HEK293 (cell line): ENCODE measurements around the gene MYL3.
A peak's percentile ranks its signal among the peaks of the same experiment; 100 is the strongest.

ENCODE experiments used
- CTCF ChIA-PET: fragments of 350-600 bp; formaldehyde crosslinking; extraction: SDS; loops from one replicate; lab custom pipeline; 2021; ENCODE audit warnings: antibody characterized with exemption; lab: Yijun Ruan, JAX
- POLR2A ChIA-PET: fragments of 300-600 bp; formaldehyde crosslinking; extraction: SDS; loops from one replicate; lab custom pipeline; 2020; ENCODE audit warnings: antibody characterized with exemption, inconsistent platforms; lab: Yijun Ruan, JAX
- H3K27ac ChIP-seq: fragments of 200-500 bp; sonication (Bioruptor generic); 2 replicates; pipeline ENCODE4 v1.5.1; 2014; ENCODE audit warnings: low read depth, low read length, control low read depth, inconsistent platforms; ENCODE audit errors: extremely low read depth
- H3K36me3 ChIP-seq, 2 experiments: fragments of 200-500 bp in 1 of 2; sonication (Bioruptor generic) in 1 of 2; 1 replicate in 1 of 2; 2 replicates in 1 of 2; pipeline ENCODE4 v1.5.1; 2014 to 2017; ENCODE audit warnings: inconsistent platforms in 2 of 2, low read length in 2 of 2; ENCODE audit not compliant: control insufficient read depth in 2 of 2, insufficient read depth in 1 of 2
- H3K4me1 ChIP-seq: fragments of 200-500 bp; sonication (Bioruptor generic); 2 replicates; pipeline ENCODE4 v1.5.1; 2014; ENCODE audit warnings: mild to moderate bottlenecking, low read length, inconsistent platforms; ENCODE audit not compliant: control insufficient read depth, insufficient read depth
- H3K4me3 ChIP-seq: 2 replicates; pipeline ENCODE4 v1.5.1; 2011; ENCODE audit warnings: low read depth, mild to moderate bottlenecking, control low read depth, low read length, moderate library complexity
- H3K9me3 ChIP-seq: fragments of 200-500 bp; sonication (Bioruptor generic); 2 replicates; pipeline ENCODE4 v1.5.1; 2014; ENCODE audit warnings: low read depth, low read length, inconsistent platforms; ENCODE audit not compliant: control insufficient read depth, insufficient read depth
- EGR2 ChIP-seq: fragments of 450-650 bp; formaldehyde crosslinking; IDR thresholded peaks from 2 replicates; pipeline ENCODE4 v1.5.1; 2016; ENCODE audit warnings: low read depth, missing biosample characterization, missing genetic modification characterization
- GLI4 ChIP-seq: fragments of 450-650 bp; formaldehyde crosslinking; IDR thresholded peaks from 2 replicates; pipeline ENCODE4 v1.5.1; 2016; ENCODE audit warnings: missing biosample characterization, missing genetic modification characterization
- GLIS1 ChIP-seq: fragments of 450-650 bp; formaldehyde crosslinking; IDR thresholded peaks from 2 replicates; pipeline ENCODE4 v1.5.1; 2016; ENCODE audit warnings: missing biosample characterization, missing genetic modification characterization
- OSR2 ChIP-seq: fragments of 450-650 bp; formaldehyde crosslinking; IDR thresholded peaks from 2 replicates; pipeline ENCODE4 v1.5.1; 2016; ENCODE audit warnings: missing biosample characterization, missing genetic modification characterization
- REST ChIP-seq: fragments of 450-650 bp; formaldehyde crosslinking; IDR thresholded peaks from 2 replicates; pipeline ENCODE4 v1.5.1; 2016; ENCODE audit warnings: missing biosample characterization, missing genetic modification characterization
- WT1 ChIP-seq: fragments of 450-650 bp; formaldehyde crosslinking; IDR thresholded peaks from 2 replicates; pipeline ENCODE4 v1.5.1; 2016; ENCODE audit warnings: missing biosample characterization, missing genetic modification characterization
- ZBTB44 ChIP-seq: fragments of 450-650 bp; IDR thresholded peaks from 2 replicates; pipeline ENCODE4 v1.5.1; 2018; ENCODE audit warnings: missing biosample characterization, mild to moderate bottlenecking, missing genetic modification characterization
- ZFHX2 ChIP-seq: fragments of 450-650 bp; formaldehyde crosslinking; conservative IDR thresholded peaks from 2 replicates; pipeline ENCODE4 v1.5.1; 2016; ENCODE audit warnings: missing biosample characterization, missing genetic modification characterization
- ZNF10 ChIP-seq: fragments of 450-650 bp; formaldehyde crosslinking; IDR thresholded peaks from 2 replicates; pipeline ENCODE4 v1.5.1; 2017; ENCODE audit warnings: missing biosample characterization, missing genetic modification characterization
- ZNF114 ChIP-seq: fragments of 450-650 bp; formaldehyde crosslinking; IDR thresholded peaks from 2 replicates; pipeline ENCODE4 v1.5.0; 2017; ENCODE audit warnings: missing biosample characterization, missing genetic modification characterization
- ZNF239 ChIP-seq: fragments of 450-650 bp; formaldehyde crosslinking; IDR thresholded peaks from 2 replicates; pipeline ENCODE4 v1.5.1; 2016; ENCODE audit warnings: missing biosample characterization, missing genetic modification characterization
- ZNF292 ChIP-seq: fragments of 450-650 bp; formaldehyde crosslinking; IDR thresholded peaks from 2 replicates; pipeline ENCODE4 v1.5.1; 2016; ENCODE audit warnings: low read depth, missing biosample characterization, missing genetic modification characterization, borderline replicate concordance
- ZNF449 ChIP-seq: fragments of 450-650 bp; formaldehyde crosslinking; IDR thresholded peaks from 2 replicates; pipeline ENCODE4 v1.5.1; 2017; ENCODE audit warnings: missing biosample characterization, mild to moderate bottlenecking, missing genetic modification characterization, moderate library complexity
- ZNF558 ChIP-seq: fragments of 450-650 bp; formaldehyde crosslinking; IDR thresholded peaks from 2 replicates; pipeline ENCODE4 v1.5.1; 2016; ENCODE audit warnings: missing biosample characterization, missing genetic modification characterization
- ZNF660 ChIP-seq: fragments of 450-650 bp; IDR thresholded peaks from 2 replicates; pipeline ENCODE4 v1.5.1; 2018; ENCODE audit warnings: missing biosample characterization, mild to moderate bottlenecking, missing genetic modification characterization
- ZNF704 ChIP-seq: fragments of 450-650 bp; formaldehyde crosslinking; IDR thresholded peaks from 2 replicates; pipeline ENCODE4 v1.5.1; 2016; ENCODE audit warnings: missing biosample characterization, missing genetic modification characterization
- ZSCAN30 ChIP-seq: fragments of 450-650 bp; IDR thresholded peaks from 2 replicates; pipeline ENCODE4 v1.5.1; 2018; ENCODE audit warnings: missing biosample characterization, mild to moderate bottlenecking, missing genetic modification characterization, moderate library complexity
- ZSCAN4 ChIP-seq: fragments of 450-650 bp; formaldehyde crosslinking; IDR thresholded peaks from 2 replicates; pipeline ENCODE4 v1.5.1; 2017; ENCODE audit warnings: missing biosample characterization, missing genetic modification characterization

MYL3 gene

GRCh38 chr3:46905661-46906451 is 42.6 kb upstream of the MYL3 start (continued):
- TF ChIP-seq ZNF449 (tag by site-specific recombination), result no peak
- no peak for TF ChIP-seq ZNF704 (tag by site-specific recombination)

GRCh38 chr3:46905213-46905560 is 41.9 kb upstream of the MYL3 start:
- CTCF ChIA-PET, result interaction anchor here (0.9 to 1.7 kb wide), 2 partner anchors 10 to 39 kb away, joined by 3 to 7 read pairs; no protein-coding TSS in a partner anchor
- H3K9me3 ChIP-seq, result no peaks in the 10 kb centered on the region
- TF ChIP-seq ZNF558 (tag by site-specific recombination), result no peak
- TF ChIP-seq ZBTB44, result no peak
- TF ChIP-seq ZNF660 (tag by site-specific recombination), result no peak
- TF ChIP-seq EGR2 (tag by site-specific recombination), result no peak
- no peak for TF ChIP-seq GLI4
- TF ChIP-seq OSR2 (tag by site-specific recombination), result no peak
- no peak for TF ChIP-seq WT1 (tag by site-specific recombination)
- no peak for TF ChIP-seq ZSCAN4 (tag by site-specific recombination)
- no peak for TF ChIP-seq GLIS1 (tag by site-specific recombination)
- TF ChIP-seq, all 188 proteins: peak for 0
- POLR2A ChIA-PET, result no interaction called here
- Histone ChIP-seq H3K4me1 (no peaks in the 10 kb centered on the region), H3K27ac (no peak overlapping the region), H3K4me3 (no peak overlapping the region), H3K36me3 (no peaks in the 10 kb centered on the region)

GRCh38 chr3:46904303-46905212 is 41.3 kb upstream of the MYL3 start:
- Histone ChIP-seq H3K4me3 (no peak overlapping the region), H3K4me1 (no peaks in the 10 kb centered on the region), H3K27ac (no peak overlapping the region), H3K36me3 (no peaks in the 10 kb centered on the region), H3K9me3 (no peaks in the 10 kb centered on the region)
- ChIA-PET CTCF (interaction anchor here (0.6 to 1.7 kb wide), 3 partner anchors 9 to 459 kb away, joined by 3 to 7 read pairs (median 3); no protein-coding TSS in a partner anchor), POLR2A (no interaction called here)
- TF ChIP-seq ZNF239 (tag by site-specific recombination) (no peak), EGR2 (tag by site-specific recombination) (0 out of 2 replicates have a peak, but pooled peaks have one; percentile 17), ZSCAN30 (tag by site-specific recombination) (no peak), ZNF114 (no peak), ZNF10 (tag by site-specific recombination) (0 out of 2 replicates have a peak, but pooled peaks have one; percentile 21), ZFHX2 (tag by site-specific recombination) (peak; percentile 39; the same call in 1 of the 2 replicates), REST (no peak), ZNF292 (tag by site-specific recombination) (no peak)
